GM21619 (cell line): ENCODE measurements around the gene TRIM22.
A peak's percentile ranks its signal among the peaks of the same experiment; 100 is the strongest.
"Not testable (repeated sequence)": the region's sequence is repeated elsewhere in the genome, so short reads cannot be mapped to it uniquely, and the experiment has no call there.

Source experiments
- ATAC-seq: cut with Tn5 transposase; IDR thresholded peaks from one replicate; pipeline ENCODE4 v1.9.1; 2021; ENCODE audit not compliant: unreplicated experiment

The TRIM22 gene

GRCh38 chr11:5690736-5691135 lies 1.1 kb downstream of the TRIM22 start:
- no peak for ATAC-seq

GRCh38 chr11:5691238-5691963 lies 1.8 kb downstream of the TRIM22 start:
- not testable (repeated sequence) for ATAC-seq

GRCh38 chr11:5691964-5692361 lies 2.4 kb downstream of the TRIM22 start:
- no peak for ATAC-seq

GRCh38 chr11:5694642-5695041 lies 5.1 kb downstream of the TRIM22 start:
- ATAC-seq: no peak

GRCh38 chr11:5695580-5695979 lies 6.0 kb downstream of the TRIM22 start:
- no peak for ATAC-seq

GRCh38 chr11:5696210-5696609 lies 6.6 kb downstream of the TRIM22 start:
- no peak for ATAC-seq

GRCh38 chr11:5698281-5698680 lies 8.7 kb downstream of the TRIM22 start:
- ATAC-seq: no peak

GRCh38 chr11:5700421-5701054 lies 10.9 kb downstream of the TRIM22 start:
- ATAC-seq: no peak

GRCh38 chr11:5701055-5701577 lies 11.5 kb downstream of the TRIM22 start:
- ATAC-seq: no peak

- peak; percentile 79 for ATAC-seq
These were observed 14.3 kb downstream of the TRIM22 start for GRCh38 chr11:5703741-5704536.

GRCh38 chr11:5705688-5706087 lies 16.1 kb downstream of the TRIM22 start:
- no peak for ATAC-seq

- ATAC-seq: peak; percentile 45
These were observed 22.9 kb downstream of the TRIM22 start for GRCh38 chr11:5712507-5712906.

- ATAC-seq: no peak
These were observed 24.1 kb downstream of the TRIM22 start for GRCh38 chr11:5713695-5714094.

GRCh38 chr11:5716518-5716917 lies 26.9 kb downstream of the TRIM22 start:
- not testable (repeated sequence) for ATAC-seq

- no peak for ATAC-seq
These were observed 30.3 kb downstream of the TRIM22 start for GRCh38 chr11:5719703-5720495.

GRCh38 chr11:5722622-5723021 lies 33.0 kb downstream of the TRIM22 start:
- no peak for ATAC-seq

GRCh38 chr11:5726351-5726750 lies 36.8 kb downstream of the TRIM22 start:
- no peak for ATAC-seq

- no peak for ATAC-seq
These were observed 38.1 kb downstream of the TRIM22 start for GRCh38 chr11:5727691-5728090.

- ATAC-seq: no peak
These were observed 46.8 kb downstream of the TRIM22 start, which contains the start of gene OR56B1 for GRCh38 chr11:5736396-5736795. Gene OR56B1, plus strand, starts transcription at chr11:5736448. Its CDS starts 69 bp downstream, at chr11:5736517.

- ATAC-seq: no peak
These were observed 47.5 kb downstream of the TRIM22 start for GRCh38 chr11:5737091-5737490.
